ENCODE results near the gene BDH1.

DNA sequence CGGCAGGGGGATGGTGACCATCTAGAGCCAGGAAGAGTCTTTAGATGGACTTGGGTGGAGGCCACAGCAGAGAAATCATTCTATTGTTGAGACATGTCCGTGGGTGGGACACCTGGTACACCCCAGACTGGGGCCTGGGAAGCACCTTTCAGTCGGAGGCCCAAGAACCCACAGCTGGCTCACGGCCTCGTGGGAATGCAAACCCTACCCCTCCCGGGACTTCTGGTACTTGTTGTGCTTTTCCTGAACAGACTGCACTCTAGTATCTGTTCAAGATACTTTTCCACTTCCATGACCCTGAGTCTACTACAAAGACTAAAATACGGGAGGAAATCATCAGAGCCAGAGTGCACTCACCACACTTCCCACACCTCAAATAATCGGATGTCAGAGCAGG lies 60.7 kb downstream of the BDH1 start:
- TF ChIP-seq, protein P1, sequence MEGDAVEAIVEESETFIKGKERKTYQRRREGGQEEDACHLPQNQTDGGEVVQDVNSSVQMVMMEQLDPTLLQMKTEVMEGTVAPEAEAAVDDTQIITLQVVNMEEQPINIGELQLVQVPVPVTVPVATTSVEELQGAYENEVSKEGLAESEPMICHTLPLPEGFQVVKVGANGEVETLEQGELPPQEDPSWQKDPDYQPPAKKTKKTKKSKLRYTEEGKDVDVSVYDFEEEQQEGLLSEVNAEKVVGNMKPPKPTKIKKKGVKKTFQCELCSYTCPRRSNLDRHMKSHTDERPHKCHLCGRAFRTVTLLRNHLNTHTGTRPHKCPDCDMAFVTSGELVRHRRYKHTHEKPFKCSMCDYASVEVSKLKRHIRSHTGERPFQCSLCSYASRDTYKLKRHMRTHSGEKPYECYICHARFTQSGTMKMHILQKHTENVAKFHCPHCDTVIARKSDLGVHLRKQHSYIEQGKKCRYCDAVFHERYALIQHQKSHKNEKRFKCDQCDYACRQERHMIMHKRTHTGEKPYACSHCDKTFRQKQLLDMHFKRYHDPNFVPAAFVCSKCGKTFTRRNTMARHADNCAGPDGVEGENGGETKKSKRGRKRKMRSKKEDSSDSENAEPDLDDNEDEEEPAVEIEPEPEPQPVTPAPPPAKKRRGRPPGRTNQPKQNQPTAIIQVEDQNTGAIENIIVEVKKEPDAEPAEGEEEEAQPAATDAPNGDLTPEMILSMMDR (IDR thresholded peaks at IDR 0.05) = no peak
- no peak for TF ChIP-seq POLR2A (IDR thresholded peaks at IDR 0.05)

All from testis (tissue), 2 donors.